HepG2 (cell line): Measurements from ENCODE around the gene GSTK1. TPM values are rescaled to one million over a fixed set of nuclear protein-coding genes. Genes with fewer than 3 reads are reported as not detected.

Experiments
- CAMTA2 ChIP-seq: sonication (generic); formaldehyde crosslinking; IDR thresholded peaks from 2 replicates; pipeline ENCODE4 v1.4.0; 2020; ENCODE audit warnings: mild to moderate bottlenecking, missing genetic modification reagents, borderline replicate concordance
- CCDC6 ChIP-seq: sonication (generic); formaldehyde crosslinking; IDR thresholded peaks from 2 replicates; pipeline ENCODE4 v1.8.1; 2022; ENCODE audit warnings: mild to moderate bottlenecking, missing genetic modification reagents, moderate library complexity
- FOSL2 ChIP-seq: sonication (generic); formaldehyde crosslinking; IDR thresholded peaks from 2 replicates; pipeline ENCODE4 v1.4.0; 2020; ENCODE audit warnings: missing genetic modification reagents
- FOXA1 ChIP-seq, 2 experiments: fragments of 450-650 bp in 1 of 2; sonication (generic) in 1 of 2; formaldehyde crosslinking in 1 of 2; IDR thresholded peaks; 2 replicates each; pipeline versions ENCODE4 v1.4.0 to v1.6.1; 2016 to 2020; ENCODE audit warnings: missing genetic modification reagents in 1 of 2
- JUN ChIP-seq: sonication (generic); formaldehyde crosslinking; IDR thresholded peaks from 2 replicates; pipeline ENCODE4 v1.4.0; 2020; ENCODE audit warnings: mild to moderate bottlenecking, missing genetic modification reagents
- MAFK ChIP-seq, 2 experiments: IDR thresholded peaks in 1 of 2; conservative IDR thresholded peaks in 1 of 2; 2 replicates each; pipeline ENCODE4 v1.6.1; 2011; ENCODE audit warnings: improper control_type of control experiment in 2 of 2, low read length in 2 of 2
- MXD4 ChIP-seq: IDR thresholded peaks from 2 replicates; pipeline ENCODE4 v1.6.1; 2016; ENCODE audit warnings: mild to moderate bottlenecking, missing biosample characterization, missing genetic modification reagents
- NFE2L2 ChIP-seq: fragments of 150-350 bp; IDR thresholded peaks from 2 replicates; pipeline ENCODE4 v1.6.1; 2014; ENCODE audit warnings: low read length
- RFX3 ChIP-seq: IDR thresholded peaks from 2 replicates; pipeline ENCODE4 v1.6.1; 2016; ENCODE audit warnings: missing biosample characterization, missing genetic modification reagents
- ZBTB49 ChIP-seq: sonication (generic); formaldehyde crosslinking; IDR thresholded peaks from 2 replicates; pipeline ENCODE4 v1.4.0; 2020; ENCODE audit warnings: missing genetic modification reagents, borderline replicate concordance
- ZBTB7B ChIP-seq: sonication (generic); formaldehyde crosslinking; IDR thresholded peaks from 2 replicates; pipeline ENCODE4 v1.4.0; 2020; ENCODE audit warnings: missing genetic modification reagents
- ZFAT ChIP-seq: sonication (generic); formaldehyde crosslinking; conservative IDR thresholded peaks from 2 replicates; pipeline ENCODE4 v1.8.1; 2023; ENCODE audit warnings: missing genetic modification reagents, inconsistent platforms
- ZHX2 ChIP-seq, 2 experiments: sonication (generic) in 1 of 2; formaldehyde crosslinking in 1 of 2; IDR thresholded peaks; 2 replicates each; pipeline versions ENCODE4 v1.6.1 to v1.9.0; 2014 to 2022; ENCODE audit warnings: antibody characterized with exemption in 1 of 2, borderline replicate concordance in 1 of 2, inconsistent platforms in 1 of 2, low read depth in 1 of 2, missing genetic modification reagents in 1 of 2
- ZNF138 ChIP-seq: sonication (generic); formaldehyde crosslinking; IDR thresholded peaks from 2 replicates; pipeline ENCODE4 v1.5.0; 2020; ENCODE audit warnings: mild to moderate bottlenecking, low read depth, missing genetic modification reagents
- ZNF276 ChIP-seq: sonication (generic); formaldehyde crosslinking; IDR thresholded peaks from 2 replicates; pipeline ENCODE4 v1.4.0; 2020; ENCODE audit warnings: mild to moderate bottlenecking, low read depth, missing genetic modification reagents
- ZNF282 ChIP-seq: fragments of 450-650 bp; IDR thresholded peaks from 2 replicates; pipeline ENCODE4 v1.6.1; 2018; ENCODE audit not compliant: partially characterized antibody
- ZNF558 ChIP-seq: sonication (generic); formaldehyde crosslinking; IDR thresholded peaks from 2 replicates; pipeline ENCODE4 v1.9.0; 2022; ENCODE audit warnings: mild to moderate bottlenecking, missing genetic modification reagents, borderline replicate concordance
- ZNF7 ChIP-seq: IDR thresholded peaks from 2 replicates; pipeline ENCODE4 v1.6.1; 2016; ENCODE audit warnings: missing biosample characterization, missing genetic modification reagents
- ZSCAN25 ChIP-seq: sonication (generic); formaldehyde crosslinking; IDR thresholded peaks from 2 replicates; pipeline ENCODE4 v1.8.0; 2022; ENCODE audit warnings: mild to moderate bottlenecking, missing genetic modification reagents
- polyA plus RNA-seq, 8 experiments: library from polyadenylated mRNA; depleted of rRNA in 3 of 8; stranded (reverse) in 7 of 8; unstranded in 1 of 8; fragments of >200 nt; fragmentation: Illumina TruSeq in 4 of 8; extraction: Trizol in 4 of 8; gene quantifications; 2 replicates each; pipeline versions ENCODE4 v1.2.1 to v1.2.3, GENCODE V29; 2011 to 2016; ENCODE audit warnings: low read depth in 4 of 8, missing spikeins in 1 of 8, mixed read lengths in 1 of 8; ENCODE audit not compliant: insufficient read depth in 1 of 8
- total RNA-seq, 5 experiments: library from RNA; depleted of rRNA; stranded (reverse); fragments of >200 nt; fragmentation: Illumina TruSeq; extraction: Trizol; gene quantifications; 2 replicates each; pipeline ENCODE4 v1.2.3, GENCODE V29; 2016; ENCODE audit warnings: low read depth in 1 of 5

GSTK1 gene
- total and polyA plus RNA-seq, 2 of the 13 experiments (the other 11 are each of a cell fraction or from before 2014, with no cell fraction given) = 64.6 to 92.1 TPM

- TF ChIP-seq ZNF276 (CRISPR knock-in tag) (no peak), CCDC6 (CRISPR knock-in tag) (0 out of 2 replicates have a peak, but pooled peaks have one; percentile 49), ZNF7 (CRISPR knock-in tag) (no peak), RFX3 (no peak), FOSL2 (CRISPR knock-in tag) (no peak; the same call in 1 of the 2 replicates), NFE2L2 (no peak), CAMTA2 (CRISPR knock-in tag) (peak; percentile 79; the same call in 1 of the 2 replicates), ZSCAN25 (no peak), MAFK (conservative IDR thresholded peaks at IDR 0.05 in 1 of 2, IDR thresholded peaks at IDR 0.05 in 1 of 2; ENCODE audit: low read length in 2 of 2) (no peak), ZFAT (no peak), ZNF138 (CRISPR knock-in tag) (peak; percentile 85), ZNF558 (CRISPR knock-in tag) (no peak), ZHX2 (IDR thresholded peaks at IDR 0.05; ENCODE audit: low read depth) (no peak; the same call in 1 of the 2 replicates), ZHX2 (CRISPR knock-in tag; IDR thresholded peaks at IDR 0.05; ENCODE audit: borderline replicate concordance) (no peak), ZBTB7B (CRISPR knock-in tag) (peak; percentile 68; the same call in 1 of the 2 replicates), FOXA1 (IDR thresholded peaks at IDR 0.05) (no peak), FOXA1 (CRISPR knock-in tag; IDR thresholded peaks at IDR 0.05) (no peak), ZNF282 (no peak), ZBTB49 (no peak), JUN (CRISPR knock-in tag) (0 out of 2 replicates have a peak, but pooled peaks have one; percentile 37), MXD4 (peak; percentile 81)
Measured at GRCh38 chr7:143287935-143288826, 24.9 kb downstream of the GSTK1 start, which contains the start of gene CASP2 (continued).
